ENCODE measurements around the gene DAZAP2.

- TF ChIP-seq RAD21 (IDR thresholded peaks at IDR 0.05) (no peak), MAX (IDR thresholded peaks at IDR 0.05) (no peak), CTCF (IDR thresholded peaks at IDR 0.05; ENCODE audit: low read depth, low read length, missing input control) (no peak), GABPA (IDR thresholded peaks at IDR 0.05 in 1 of 2, conservative IDR thresholded peaks at IDR 0.05 in 1 of 2) (no peak), ATF3 (IDR thresholded peaks at IDR 0.05) (no peak), JUND (IDR thresholded peaks at IDR 0.05) (no peak), REST (IDR thresholded peaks at IDR 0.05) (no peak), TAF1 (conservative IDR thresholded peaks at IDR 0.05) (no peak), SP1 (IDR thresholded peaks at IDR 0.05) (no peak), YY1 (IDR thresholded peaks at IDR 0.05) (no peak)
These were observed 47.2 kb downstream of the DAZAP2 start for GRCh38 chr12:51285843-51286242.
